Stimulated activated CD4-positive, alpha-beta T cell treated with anti-CD3 and anti-CD28 coated beads, Interleukin-4, amount 100 ng/mL, for 24 hours (primary cell): ENCODE results near the gene NR6A1.
"Not testable (repeated sequence)": the region's sequence is repeated elsewhere in the genome, so short reads cannot be mapped to it uniquely, and the experiment has no call there.

Source experiments
- DNase-seq: peaks from one replicate; pipeline ENCODE4 v3.0.0-alpha.2; 2020

The NR6A1 gene

DNA sequence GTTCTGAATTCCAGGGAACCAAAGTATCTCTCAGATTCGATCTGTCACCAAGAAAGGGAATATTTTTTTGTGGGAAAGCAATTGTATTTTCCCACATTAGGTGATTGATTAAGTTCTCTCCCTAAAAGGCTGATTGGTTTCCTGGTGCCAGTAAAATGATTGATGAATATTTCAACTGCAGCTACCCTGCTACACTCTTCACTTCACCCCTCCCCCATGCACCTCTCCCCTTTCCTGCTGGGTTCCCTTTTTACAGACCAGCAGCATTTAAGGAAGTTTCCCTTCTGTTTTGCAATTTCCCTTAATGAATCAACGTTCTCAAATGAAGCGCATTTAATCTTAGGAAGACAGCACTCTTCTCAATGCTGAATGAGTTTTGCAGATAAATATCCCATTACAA lies 13.1 kb downstream of the NR6A1 start:
- no peak for DNase-seq

DNA sequence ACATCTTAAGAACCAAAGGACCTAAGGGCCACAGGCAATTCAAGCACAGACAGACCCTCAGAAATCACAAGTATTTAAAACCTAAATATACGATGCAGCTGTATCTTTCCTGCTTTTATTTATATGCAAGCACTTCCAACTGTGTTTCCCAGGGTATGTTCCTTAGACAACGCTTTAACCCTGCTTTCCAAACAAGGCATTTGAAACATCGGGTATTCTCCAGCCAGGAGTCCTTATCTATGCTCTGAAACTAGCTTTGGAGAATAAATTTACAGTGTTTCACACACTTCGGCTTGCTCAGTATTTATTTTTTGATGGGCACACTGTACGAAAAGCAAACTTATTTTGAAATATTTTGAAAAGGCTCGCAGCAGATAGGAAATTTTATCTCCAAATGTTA lies 13.5 kb downstream of the NR6A1 start:
- DNase-seq, result no peak

DNA sequence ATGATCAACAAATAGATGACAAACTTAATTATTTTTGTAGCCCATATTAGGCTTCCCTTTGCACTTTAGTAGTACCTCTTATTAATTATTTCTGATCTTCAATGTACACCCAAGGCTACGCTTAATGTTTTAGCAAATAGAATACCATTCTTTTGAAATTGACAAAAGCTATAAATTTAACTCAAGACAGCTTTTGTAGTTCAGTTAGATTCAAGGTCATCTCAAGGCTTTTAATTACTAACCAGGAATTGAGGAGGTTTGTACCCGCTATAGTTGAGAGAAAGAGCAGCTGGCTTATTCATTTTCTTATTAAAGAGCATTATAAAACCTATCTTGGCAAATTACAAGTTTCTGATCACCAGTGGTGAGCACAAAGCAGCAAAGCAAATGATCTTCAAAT lies 15.1 kb downstream of the NR6A1 start:
- DNase-seq, result no peak

DNA sequence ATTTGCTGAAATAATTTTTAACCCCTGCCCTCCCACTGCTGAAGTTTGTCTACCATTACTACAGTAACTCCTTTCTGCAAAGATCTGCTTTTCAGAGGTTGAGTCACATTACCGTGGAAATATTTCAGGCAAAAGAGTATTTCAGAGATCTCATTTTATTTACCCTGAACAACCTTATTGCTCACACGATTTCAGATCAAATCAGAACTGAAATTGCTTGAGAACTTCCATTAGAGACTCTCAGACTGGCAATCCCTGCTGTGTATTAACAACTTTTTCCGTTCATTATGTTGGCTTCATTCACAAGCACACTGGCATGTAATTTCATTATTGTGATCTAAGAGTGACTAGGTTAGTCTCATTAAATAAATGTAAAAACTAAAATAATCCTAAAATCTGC lies 16.1 kb downstream of the NR6A1 start:
- no peak for DNase-seq

DNA sequence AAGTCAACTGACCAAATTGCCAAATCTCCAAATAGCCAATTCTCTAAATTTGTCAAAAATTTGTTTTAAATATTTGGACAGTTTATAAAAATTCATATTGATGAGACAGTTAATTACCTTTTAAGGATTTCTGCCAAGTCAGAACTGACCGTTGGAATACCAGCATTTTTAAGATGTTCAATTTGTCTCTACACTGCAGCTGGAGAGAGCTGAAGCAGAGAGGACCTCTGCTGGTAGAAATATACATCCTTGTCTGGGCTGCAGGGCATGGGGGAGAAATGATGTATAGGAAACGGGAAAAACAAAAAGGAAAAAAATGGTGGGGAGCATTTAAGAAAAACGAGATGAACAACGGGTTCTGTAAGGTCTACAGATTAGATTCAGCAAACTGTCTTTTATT lies 16.8 kb downstream of the NR6A1 start:
- DNase-seq, result no peak

DNA sequence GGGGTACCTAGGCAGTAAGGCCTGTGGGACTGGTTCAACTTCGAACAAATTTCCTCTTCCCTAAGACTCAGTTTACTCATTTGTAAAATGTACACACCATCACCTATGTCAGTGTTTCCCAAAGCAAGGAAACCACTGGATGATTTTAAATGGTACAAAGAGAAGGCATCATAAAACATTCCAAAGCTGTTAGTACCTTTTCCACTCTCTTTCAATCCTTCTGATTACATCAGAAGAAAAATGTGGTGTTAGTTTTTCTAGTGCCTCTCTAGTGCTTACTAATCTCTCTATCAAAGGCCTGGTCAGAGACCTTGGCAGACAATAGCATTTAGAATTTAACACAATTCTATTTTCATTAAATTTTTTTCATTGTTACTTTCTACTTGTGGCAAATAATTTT lies 18.1 kb downstream of the NR6A1 start:
- DNase-seq, result no peak

DNA sequence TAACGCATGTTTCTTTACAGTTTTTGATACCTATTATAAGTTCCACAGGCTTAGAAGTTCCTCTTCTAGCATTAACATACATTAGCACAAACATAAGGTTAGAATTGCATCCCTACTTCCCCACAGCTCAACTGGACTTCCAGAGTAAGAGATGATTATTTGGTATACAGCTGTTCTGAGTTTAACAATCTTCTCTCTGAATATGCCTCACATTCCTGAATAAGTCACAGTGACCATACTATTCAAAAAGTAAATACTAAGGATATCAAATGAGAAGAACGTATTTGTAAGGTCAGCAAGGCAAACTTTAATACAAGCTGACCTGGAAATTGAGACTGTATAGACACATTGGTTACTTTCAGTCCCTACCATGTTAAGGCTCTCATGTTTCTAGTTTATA lies 21.3 kb downstream of the NR6A1 start:
- no peak for DNase-seq

DNA sequence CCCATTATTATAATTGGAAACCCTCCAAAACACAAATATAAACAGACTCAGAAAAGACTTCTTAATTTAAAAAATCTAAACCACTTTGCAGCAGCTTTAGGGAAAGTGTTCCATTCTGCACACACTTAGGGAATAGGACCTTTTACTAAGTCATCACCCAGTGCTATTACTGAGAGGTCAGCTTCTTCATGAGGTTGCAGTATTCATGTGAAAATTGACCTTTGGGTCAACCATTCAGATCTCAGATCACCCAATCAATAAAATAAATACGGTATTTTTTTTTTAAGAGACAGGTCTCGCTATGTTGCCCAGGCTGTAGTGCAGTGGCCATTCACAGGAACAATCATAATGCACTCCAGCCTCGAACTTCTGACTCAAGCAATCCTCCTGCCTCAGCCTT lies 21.8 kb downstream of the NR6A1 start:
- no peak for DNase-seq

DNA sequence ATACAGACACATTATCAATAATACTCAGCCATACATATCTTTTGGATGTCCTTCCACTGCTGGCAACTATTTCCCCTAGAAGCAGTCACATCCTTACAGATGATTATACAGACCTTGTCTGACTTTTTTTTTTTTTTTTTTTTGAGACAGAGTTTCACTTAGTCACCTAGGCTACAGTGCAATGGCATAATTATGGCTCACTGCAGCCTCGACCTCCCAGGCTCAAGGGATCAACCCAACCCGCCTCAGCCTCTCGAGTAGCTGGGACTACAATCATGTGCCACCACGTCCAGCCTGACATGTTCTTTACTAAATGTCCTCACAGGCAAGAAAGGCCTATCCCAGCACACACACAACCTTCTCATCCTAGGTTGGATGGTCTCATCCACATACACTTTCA lies 24.0 kb downstream of the NR6A1 start:
- DNase-seq, result no peak

DNA sequence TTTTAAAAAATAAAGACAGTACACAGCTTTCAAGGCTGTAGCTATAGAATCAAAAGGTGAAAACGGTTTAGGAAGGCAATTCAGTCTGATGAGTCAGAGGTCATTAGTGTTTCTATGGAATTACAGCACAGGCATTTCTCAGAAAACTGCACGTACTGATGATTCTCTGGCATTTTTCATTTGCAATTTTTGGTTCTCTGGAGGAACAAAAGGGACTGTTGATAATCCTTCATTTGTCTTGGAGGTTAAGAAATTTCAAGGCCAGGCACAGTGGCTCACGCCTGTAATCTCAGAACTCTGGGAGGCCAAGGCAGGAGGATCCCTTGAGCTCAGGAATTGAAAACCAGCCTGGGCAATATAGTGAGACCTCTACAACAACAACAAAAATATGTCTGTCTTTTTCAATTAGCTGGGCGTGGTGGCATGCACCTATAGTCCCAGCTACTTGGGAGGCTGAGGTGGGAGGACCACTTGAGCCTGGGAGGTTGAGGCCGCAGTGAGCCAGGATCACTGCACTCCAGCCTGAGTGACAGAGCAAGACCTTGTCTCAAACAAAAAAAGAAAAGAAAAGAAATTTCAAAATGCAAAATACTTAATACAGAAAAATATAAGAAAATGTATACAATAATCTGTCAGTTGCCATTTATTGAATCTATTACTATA lies 27.3 kb downstream of the NR6A1 start:
- no peak for DNase-seq

DNA sequence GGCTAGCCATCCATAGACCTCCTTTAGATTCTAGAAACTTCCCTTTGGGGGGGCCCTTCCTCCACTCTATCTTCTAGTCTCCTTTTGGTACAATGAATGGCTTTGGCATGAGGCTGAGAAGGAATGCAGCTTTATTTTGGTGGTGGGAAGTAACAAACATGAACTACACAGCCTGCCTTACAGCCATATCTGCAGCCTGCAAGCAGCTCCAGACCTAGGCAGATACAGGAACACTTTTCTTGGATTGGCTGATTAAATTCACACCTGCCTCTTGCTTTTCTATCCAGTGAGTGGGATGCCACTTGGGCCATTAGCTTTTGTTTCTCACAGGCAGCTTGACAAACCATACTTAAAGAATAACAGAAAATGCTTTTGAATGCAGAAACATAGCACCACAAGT lies 28.2 kb downstream of the NR6A1 start:
- no peak for DNase-seq

DNA sequence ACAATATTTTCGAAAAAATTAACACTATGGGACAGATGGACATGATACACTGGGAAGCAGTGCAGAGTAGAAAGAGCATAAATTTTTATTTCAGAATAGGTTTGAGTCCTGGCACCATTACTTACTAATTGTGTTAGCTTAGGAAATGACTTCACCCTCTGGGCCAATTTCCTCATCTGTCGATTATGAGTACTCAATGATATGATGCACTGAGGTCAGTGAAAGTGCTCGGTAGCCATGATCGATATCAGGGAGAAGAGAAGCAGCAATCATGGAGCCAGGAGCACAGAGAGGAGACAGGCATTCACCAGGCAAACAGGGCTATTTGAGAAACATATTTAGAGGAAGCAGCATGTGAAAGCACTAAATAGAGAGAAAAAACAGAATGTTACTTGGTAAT lies 29.4 kb downstream of the NR6A1 start:
- DNase-seq, result no peak

DNA sequence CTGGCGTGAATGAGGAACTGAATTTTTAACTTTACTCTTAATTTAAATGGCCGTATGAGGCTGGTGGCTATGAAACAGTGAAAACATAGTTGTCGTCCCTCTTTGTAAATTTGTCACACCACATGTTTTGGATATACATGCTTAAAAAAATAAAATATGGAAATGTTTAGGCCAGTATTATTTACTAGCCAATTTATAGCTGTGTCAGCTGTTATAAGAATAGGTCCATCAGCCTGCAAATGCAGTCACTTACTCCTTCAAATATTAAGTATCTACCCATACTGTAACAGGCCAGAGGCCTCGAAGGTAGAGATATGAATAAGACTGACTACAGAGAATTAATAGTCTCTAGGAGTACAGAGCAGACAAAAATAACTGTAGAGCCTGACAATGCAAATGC lies 30.0 kb downstream of the NR6A1 start:
- DNase-seq, result no peak

DNA sequence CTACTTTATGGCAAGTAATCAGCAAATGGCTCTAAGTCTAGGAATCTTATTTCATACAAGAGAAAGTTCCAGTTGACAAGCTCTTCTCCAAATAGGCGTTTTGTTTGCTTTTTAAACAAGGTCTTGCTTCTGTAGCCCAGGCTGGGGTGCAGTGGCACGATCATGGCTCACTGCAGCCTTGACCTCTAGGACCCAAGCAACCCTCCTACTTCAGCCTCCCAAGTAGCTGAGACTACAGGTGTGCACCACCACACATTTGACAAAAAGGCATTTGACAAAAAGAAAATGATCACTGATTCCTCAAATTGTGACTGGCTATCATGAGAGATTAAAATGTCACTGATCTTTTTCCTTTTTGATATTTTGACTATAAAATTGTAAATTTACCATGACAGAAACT lies 31.8 kb downstream of the NR6A1 start:
- DNase-seq, result no peak

DNA sequence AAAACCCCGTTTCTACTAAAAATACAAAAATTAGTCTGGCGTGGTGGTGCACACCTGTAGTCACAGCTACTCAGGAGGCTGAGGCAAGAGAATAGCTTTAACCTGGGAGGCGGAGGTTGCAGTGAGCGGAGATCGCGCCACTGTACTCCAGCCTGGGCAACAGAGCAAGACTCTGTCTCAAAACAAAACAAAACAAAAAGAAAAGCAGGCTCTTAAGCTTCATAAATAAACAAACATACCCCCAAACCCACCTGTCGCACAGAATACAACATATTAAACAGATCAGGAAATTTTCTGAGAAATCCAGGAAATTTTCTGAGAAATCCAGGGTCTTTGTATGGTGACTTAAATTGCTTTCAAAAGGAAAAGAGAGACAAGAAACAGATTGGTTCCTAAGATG lies 33.0 kb downstream of the NR6A1 start:
- not testable (repeated sequence) for DNase-seq

DNA sequence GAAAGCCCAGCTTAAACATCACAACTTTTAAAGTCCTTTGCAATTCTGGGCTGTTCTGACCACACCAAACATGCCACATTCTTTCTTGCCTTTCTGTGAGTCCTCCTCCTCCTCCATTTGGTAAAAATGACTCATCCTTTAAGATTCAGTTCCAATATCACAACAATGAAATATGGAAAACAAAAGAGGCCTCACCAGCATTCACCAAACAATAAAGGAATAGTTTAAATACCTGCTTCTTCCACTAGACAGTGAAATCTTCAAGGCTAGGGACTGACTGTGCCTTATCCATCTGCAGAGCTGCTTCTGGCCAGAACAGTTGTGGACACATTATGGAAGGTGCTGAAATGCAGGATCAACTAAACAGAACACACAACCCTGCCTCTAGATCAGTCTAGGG lies 36.0 kb downstream of the NR6A1 start:
- DNase-seq, result no peak

DNA sequence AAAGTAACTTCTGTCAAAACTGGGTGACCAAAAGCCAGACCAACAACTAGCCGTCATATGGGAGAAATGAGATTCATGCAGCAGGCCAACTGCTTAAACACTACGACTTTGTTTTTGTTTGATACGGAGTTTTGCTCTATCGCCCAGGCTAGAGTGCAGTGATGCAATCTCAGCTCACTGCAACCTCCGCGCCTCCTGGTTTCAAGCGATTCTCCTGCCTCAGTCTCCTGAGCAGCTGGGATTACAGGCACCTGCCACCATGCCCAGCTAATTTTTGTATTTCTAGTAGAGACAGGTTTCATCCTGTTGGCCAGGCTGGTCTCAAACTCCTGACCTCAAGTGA lies 36.4 kb downstream of the NR6A1 start:
- not testable (repeated sequence) for DNase-seq

DNA sequence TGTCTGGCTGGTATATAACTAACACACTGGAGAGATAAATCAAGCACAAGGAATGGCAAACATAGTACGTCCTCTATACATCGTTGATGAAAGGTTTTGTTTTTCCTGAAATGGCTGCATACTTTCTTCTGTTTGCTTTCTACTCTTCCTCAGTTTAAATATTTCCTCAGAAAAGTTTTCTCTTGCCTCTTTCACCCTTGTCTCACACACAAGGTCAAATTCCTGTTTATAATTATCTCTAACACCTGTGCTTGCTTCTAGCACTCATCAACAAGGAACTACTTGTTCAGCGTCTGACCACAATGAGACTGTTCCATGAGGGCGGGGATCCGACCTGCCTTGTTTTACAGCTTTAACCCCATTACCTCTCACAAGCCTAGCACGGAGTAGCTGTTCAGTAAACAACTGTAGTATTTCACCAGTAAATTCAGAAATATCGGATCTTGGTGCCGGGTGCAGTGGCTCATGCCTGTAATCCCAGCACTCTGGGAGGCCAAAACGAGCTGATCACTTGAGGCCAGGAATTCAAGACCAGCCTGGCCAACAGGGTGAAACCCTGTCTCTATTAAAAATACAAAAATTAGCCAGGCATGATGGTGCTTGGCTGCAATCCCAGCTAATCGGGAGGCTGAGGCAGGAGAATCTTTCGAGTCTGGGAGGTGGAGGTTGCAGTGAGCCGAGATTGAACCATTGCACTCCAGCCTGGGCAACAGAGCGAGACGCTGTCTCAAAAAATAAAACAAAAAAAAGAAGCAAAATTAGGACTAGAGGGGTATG lies 37.0 kb downstream of the NR6A1 start:
- no peak for DNase-seq

DNA sequence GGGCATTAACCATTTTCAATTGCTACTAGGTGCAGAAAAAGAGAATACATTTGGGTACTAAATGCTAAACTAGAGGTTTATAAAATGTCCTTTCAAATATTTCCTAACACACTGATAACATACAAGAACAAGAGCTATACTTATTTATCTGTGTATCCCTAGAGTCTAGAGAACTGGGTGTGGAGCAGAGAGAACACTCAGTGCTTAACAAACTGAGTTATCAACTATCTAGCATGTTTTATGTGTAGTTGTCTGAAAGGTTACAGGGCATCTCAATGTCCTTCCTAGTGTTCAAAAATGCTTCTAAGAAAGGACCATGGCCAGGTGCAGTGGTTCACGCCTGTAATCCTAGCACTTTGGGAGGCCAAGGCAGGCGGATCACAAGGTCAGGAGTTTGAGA lies 40.3 kb downstream of the NR6A1 start:
- no peak for DNase-seq

DNA sequence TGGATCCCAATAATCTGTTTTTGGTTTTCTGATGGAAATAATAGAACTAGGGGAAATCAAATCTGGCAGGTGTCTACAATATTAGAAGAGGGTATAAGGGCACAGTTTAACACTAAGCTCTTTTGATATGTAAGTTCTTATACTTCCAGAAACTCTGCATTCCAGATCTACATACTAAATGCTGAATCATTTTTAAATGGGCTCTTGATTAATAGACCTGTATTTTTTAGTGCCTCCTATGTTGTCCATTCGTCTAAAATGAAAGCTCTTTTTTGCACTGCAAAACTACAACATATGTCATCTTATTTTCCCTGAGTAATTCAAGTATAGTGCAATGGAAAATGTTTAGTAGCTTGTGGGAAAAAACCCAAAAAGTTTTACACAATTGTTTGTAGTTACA lies 44.2 kb downstream of the NR6A1 start:
- no peak for DNase-seq

DNA sequence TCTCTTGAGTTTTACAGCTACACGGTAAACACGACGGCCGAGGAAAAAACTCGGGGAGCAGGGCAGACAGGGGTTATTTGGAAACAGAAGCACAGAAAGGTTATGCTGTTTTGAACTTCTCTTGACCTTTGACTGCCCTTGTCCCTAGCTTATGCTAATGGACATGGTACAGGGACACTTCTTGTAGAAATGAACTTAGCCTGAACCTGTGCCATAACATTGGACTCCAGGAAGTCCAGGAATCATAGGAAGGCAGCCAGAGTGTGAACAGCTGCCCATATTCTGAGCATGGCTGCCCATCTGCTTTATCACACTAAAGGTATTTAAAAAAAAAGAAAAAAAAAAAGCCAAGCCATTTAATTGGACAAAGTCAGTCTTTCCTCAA lies 46.1 kb downstream of the NR6A1 start:
- no peak for DNase-seq

DNA sequence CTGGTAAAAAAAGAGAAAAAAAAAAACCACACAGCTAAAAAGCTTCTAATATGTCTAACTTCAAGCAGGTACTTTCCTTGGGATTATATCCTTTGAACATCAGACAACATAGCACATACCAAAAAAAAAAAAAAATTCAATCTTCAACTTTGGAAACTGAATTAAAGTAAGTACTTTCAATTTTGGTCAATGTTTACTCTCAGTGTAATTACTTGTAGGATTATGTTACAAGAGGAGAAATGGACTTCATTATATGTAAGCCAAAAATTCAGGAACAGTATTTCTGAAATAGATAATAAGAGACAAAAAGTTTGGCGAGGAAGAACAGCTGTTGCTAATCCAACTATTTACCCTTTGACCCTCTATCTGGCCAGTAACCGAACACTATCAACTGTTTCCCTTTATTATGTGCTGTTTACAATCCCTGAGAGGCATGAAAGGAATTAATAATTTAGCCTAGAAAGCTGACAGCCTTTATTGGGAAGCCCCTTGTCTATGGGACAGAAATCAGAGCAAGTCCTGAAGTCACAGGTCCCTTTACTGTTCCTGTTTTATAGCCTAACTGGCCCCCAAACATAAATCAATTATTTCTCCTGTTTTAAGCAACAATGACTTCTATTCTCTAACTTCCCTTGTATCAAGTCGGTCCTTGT lies 46.6 kb downstream of the NR6A1 start:
- no peak for DNase-seq

DNA sequence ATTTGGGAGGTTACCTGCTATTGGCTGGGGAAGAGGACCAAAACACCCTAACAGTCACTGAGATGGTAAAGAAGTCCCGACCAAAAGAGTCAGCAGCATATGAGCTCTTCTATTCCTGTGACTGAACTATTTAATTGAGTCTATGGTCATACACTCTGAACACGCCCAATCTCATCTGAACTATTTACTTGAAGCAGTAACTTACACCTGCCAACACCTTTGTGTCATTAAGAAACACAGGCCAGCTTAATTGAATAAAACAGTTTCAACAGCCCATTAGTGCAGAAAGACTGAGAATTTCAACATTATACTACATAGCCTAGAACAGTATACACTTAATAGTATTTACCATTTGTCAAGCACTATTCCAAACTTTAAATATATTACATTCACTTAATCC lies 47.8 kb downstream of the NR6A1 start:
- no peak for DNase-seq

DNA sequence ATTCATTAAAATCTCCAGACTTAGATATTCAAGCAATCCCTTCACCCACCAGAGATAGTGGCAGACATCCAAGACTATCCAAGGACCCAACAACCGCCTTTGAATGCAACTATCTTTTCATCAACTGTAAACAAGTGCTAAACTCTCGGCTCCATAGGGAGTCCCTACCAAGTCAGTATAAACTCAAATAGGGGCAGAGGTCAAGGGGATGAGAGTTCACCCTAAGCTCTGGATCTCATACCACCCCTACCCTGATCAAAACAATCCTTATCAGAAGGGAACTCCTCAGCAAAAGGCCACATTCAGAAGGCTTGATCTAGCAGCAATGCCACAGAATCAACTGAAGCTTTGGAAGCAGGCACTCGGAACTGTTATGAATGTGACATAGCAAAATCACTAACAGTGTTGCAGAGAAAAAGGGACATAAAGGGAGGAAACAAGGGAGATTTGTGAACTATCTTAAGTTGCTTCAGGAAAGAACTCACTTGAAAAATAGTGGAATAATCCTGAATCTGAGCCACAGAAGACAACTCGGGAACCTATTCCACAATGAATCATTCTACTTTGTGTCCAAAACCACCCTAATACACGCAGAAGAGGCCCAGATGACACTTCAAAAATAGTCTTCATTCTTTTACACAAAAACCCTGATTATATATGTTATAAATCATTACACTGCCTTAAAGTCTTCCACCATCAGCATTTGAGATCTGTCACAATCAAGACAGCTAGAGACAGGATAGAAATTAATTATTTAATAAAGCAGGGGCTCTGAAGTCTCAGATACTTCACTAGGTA lies 49.8 kb downstream of the NR6A1 start:
- DNase-seq, result no peak
